Eye (tissue), 1 donor: ENCODE data around the gene MRPL48.
A peak's percentile ranks its signal among the peaks of the same experiment; 100 is the strongest.
"Not testable (repeated sequence)": the region's sequence is repeated elsewhere in the genome, so short reads cannot be mapped to it uniquely, and the experiment has no call there.

Source experiments
- DNase-seq: peaks from one replicate; pipeline ENCODE4 v3.0.0-alpha.2; 2015

Gene MRPL48

DNA sequence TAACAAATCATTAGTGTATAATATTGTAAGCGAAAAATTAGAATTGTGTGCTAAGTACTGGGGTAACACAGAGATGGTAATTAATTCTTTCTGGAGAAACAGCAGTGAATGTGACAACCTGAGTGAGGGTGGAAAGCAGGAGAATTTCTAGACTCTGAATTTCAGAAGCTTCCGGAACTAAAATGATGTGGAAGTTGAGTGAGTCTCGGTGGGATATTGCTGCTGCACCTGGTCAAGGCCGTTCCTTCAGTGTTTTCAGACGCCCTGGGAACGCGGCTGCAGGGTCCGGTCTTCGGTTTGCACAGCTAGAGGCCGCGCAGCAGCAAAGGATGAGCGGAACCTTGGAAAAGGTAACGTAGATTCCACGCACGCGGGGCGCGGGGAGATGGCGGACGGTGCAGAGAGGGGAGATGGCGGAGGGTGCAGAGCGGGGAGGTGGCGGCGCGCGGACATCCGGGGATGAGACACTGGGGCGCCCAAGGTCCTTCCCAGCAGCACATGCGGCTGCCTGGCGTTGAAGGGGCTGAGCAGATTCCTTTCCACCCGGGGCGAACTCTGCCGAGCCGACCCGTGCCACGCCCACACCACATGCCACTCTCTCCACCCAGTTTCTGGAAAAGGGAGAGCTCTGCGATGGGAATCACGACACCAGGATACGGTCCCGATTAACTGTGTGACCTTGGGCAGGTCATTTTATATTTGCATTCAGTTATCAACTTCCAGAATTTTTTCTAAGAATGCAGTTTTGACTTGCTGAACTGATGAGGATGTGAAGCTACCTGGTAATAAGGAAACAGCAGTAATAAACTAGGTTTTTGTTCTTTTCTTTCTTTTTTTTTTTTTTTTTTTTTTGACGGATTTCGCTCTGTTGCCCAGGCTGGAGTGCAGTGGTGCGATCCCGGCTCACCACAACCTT, at the start of gene MRPL48:
TSS of gene MRPL48 (plus strand) at position 232 of the 916 bp plus-strand sequence. CDS start at position 330, 98 bp downstream.
- peak; percentile 97 for DNase-seq

DNA sequence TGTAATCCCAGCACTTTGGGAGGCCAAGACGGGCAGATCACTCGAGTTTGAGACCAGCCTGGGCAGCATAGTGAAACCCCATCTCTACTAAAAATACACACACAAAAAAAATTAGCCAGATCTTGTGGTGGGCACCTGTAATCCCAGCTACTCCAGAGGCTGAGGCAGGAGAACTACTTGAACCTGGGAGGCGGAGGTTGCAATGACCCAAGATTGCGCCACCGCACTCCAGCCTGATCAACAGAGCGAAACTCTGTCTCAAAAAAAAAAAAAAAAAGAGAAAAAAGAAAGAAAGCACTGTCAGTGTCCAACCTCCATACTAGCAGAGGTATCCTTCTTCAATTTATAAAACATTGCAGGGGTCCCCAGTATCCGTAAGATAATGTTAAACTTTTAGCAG, 44.6 kb upstream of the MRPL48 start:
- DNase-seq, result no peak

DNA sequence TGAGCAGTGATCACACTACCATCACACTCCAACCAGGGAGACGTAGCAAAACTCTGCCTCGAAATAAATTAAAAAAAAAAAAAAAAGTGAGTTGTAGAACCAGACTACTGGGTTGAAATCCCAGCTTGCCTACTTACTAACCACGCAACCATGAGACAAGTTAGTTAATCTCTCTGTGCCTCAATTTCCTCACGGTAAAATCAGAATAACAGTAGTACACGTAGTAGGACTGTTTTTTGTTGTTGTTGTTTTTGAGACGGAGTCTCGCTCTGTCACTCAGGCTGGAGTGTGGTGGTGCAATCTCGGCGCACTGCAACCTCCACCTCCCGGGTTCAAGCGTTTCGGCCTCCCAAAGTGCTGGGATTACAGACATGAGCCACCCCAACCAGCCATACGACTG, 41.0 kb upstream of the MRPL48 start:
- DNase-seq, result no peak

DNA sequence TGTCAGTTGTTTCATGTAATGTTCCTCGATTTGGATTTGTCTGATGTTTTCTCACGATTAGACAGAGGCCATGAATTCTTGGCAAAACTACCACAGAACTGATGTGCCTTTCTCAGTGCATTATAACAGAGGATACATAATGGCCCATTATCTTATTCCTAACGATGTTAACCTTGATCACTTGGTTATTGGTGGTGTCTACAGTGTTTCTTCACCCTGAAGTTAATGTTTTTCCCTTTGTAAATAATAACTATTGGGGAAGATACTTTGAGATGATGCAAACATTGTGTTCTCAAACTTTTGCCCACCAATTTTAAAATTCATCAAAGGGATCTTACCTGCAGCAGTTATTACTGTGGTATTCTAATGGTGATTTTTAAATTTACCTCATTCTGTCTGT, 39.9 kb upstream of the MRPL48 start:
- DNase-seq, result no peak

DNA sequence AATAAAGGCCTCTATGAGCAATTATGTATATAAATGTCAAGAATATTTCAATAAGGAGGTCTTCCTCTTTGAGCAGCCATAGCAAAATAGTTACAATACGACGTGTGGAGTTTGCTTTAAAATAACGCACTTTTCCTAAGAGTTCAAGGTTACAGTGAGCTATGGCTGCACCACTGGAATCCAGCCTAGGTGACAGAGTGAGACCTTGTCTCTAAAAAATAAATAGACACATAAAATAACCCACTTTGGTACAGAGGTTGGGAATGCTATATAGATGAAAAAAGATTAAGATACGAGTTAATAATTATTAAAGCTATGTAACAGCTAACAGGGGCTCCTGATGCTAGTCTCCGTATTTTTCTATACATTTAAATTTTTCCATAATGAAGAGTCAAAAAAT, 39.4 kb upstream of the MRPL48 start:
- no peak for DNase-seq

DNA sequence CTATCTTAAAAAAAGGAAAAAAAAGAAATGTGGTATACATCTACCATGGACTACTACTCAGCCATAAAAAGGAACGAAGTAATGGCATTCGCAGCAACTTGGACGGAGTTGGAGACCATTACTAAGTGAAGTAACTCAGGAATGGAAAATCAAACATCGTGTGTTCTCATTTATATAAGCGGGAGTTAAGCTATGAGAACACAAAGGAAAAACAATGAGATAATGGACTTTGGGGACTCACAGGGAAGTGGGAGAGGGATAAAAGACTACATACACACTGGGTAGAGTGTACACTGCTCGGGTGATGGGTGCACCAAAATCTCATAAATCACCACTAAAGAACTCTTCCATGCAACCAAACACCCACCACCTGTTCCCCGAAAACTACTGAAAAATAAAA, 38.6 kb upstream of the MRPL48 start:
- no peak for DNase-seq

DNA sequence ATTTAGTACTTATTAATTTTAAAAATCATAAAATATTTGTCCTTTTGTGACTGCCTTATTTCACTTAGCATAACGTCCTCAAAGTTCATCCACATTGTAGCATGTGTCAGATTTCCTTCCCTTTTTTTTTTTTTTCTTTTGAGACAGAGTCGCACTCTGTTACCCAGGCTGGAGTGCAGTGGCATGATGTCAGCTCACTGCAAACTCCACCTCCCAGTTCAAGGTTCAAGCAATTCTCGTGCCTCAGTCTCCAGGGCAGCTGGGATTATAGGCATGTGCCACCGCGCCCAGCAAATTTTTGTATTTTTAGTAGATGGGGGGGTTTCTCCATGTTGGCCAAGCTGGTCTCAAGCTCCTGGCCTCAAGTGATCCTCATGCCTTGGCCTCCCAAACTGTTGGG, 37.4 kb upstream of the MRPL48 start:
- no peak for DNase-seq

DNA sequence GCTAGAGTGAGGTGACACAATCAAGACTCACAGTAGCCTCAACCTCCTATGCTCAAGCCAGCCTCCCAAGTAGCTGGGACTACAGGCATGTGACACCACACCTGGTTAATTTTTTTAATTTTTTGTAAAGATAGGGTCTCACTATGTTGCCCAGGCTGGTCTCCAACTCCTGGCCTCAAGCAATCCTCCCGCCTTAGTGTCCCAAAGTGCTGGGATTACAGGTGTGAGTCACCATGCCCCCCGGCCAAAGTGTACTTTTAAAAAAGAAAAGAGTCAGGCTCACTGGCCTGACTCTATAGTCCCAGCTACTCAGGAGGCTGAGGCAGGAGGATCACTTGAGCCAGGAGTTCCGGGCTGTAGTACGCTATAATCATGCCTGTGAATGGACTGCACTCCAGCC, 36.8 kb upstream of the MRPL48 start:
- DNase-seq, result not testable (repeated sequence)

DNA sequence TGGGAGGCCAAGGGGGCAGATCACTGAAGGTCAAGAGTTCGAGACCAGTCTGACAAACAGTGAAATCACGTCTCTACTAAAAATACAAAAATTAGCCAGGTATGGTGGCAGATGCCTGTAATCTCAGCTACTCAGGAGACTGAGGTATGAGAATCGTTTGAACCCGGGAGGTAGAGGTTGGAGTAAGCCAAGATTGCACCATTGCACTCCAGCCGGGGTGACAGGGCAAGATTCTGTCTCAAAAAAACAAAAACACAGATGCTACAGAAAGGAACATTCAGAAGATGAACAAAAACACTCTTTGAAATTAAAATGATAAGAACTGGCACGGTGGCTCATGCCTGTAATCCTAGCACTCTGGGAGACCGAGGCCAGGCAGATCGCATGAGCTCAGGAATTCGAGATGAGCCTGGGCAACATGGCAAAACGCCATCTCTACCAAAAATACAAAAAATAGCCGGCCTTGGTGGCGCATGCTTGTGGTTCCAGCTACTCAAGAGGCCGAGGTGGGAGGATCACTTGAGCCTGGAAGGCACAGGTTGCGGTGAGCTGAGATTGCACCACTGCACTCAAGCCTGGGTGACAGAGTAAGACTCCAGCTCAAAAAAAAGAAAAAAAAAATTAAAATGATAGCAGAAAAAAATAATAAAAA, 35.3 kb upstream of the MRPL48 start:
- no peak for DNase-seq

DNA sequence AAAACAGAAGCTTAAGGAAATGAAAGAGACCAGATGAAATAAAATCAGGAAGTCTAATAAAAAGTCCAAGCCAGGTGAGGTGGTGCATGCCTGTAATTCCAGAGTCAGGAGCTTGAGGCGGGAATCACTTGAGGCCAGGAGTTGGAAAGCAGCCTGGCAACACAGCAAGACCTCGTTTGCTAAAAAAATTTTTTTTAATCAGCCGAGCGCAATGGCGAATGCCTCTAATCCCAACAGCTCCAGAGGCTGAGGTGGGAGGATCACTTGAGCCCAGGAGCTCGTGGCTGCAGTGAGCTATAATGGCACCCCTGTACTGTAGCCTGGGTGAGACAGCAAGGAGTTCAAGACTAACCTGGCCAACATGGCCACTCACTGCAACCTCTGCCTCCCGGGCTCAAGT, 34.8 kb upstream of the MRPL48 start:
- no peak for DNase-seq

DNA sequence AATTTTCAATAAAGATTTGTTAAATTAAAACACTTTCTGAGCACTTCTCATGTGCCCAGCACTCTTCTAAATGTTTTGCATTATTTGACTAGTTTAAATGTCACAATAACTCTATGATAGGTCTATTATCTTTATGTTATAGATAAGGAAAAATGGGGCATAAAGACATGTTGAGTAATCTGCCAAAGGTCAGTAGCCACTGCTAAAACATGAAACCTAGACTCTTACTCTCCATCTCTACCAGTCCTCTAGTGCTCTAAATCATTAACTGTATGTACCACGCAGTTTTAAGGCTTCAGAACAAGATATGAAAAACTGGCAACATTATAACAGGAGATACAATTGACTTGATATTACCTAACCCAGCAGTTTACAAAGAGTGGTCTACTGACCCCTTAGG, 33.7 kb upstream of the MRPL48 start:
- DNase-seq, result no peak

DNA sequence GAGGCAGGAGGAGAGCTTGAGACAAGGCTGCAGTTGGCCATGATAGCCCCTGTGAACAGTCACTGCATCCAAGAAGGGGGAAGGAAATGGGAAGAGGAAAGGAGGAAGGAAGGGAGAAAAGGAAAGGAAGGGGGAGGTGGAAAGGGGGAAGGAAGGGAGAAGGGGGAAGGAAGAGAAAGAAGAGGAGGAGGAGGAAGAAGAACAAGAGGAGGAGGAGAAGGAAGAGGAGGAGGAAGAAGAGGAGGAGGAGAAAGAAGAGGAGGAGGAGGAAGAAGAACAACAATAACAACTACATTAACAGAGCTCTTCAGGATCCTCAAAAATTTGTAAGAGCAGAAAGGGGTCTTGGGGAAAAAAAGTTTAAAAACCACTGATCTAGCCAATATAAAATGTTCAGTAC, 32.0 kb upstream of the MRPL48 start:
- DNase-seq, result no peak

DNA sequence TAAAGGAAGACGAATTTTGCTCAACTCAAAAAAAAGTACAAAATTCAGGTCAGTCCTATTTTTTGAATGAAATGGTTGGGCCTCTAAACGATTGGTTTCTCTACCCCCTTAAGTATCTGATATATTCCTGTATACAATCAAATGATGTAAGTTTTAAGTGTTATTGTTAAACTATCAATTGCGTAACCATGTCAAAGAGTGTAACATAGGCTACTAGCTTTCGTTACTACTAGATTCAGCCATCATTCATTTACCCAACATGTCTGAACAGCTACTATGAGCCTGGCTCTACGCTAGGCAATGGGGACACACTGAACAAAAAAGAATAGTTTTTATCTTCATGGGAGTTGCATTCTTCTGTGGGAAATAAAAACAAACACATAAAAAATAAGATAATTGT, 30.1 kb upstream of the MRPL48 start:
- peak; percentile 15 for DNase-seq

DNA sequence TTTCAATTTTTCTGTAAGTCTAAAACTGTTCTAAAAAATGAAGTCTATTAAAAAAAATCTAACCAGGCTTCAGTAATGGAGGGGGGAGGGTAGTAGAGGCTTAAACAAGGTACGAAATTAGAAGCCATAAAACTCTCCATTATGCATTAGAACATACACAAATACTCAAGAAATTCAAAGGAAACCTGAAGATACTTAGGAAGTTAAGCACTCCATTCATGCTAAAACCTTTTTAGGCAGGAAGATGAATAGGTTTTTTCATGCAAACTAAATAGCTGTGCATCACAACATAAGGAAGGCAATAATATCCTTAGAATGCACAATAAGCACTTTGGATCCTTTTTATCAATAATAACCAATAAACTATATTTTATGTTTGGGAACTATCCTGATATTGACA, 29.2 kb upstream of the MRPL48 start:
- DNase-seq, result no peak

DNA sequence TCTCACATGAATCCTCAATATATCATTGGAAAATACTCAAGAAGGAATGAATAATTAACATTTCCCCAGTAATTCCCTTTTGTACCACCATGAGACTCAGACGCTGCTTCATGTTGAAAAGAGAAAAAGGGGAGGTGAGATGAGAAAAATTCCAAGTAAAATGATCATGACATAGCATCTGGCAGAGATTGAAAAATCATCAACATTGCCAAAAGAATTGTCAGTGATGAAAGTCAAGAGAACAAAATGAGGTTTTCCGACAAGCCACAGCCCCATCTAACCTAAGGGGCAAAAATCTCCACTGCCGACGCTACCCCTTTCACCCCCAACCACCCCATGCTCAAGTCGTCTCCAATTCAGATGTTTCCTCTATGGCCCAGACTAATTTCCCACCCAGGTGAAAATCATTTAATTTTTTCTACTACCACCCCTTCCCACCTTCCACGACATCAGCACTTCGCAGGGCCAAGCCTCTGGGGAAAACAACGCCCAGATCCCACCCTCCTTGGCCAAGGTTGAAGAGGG, 28.0 kb upstream of the MRPL48 start:
- DNase-seq, result peak; percentile 76

DNA sequence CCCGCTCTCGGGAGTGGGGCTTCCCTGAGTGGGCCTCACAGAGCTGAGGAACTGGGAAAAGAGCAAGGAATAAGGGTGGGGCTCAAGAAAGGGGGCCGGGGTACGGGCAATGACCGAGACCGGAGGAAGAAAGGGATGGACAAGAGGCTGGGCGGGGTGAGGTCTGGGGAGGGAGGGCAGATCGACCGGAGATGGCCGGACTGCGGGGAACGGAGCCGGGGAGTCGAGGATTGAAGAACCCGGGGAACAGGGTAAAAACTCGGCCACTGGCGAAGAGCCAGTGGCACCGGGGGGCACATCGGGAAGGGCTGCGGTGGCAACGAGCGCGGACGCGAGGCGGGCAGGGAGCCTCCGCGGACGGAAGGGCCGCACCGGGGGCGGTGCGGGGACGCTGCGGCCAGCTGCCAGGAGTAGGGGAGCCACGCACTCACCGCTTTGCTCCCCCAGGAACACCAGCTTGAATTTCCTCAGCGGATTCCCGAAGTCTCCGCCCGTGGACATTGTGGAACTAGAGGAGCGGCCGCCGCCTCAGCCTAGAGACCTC, 27.5 kb upstream of the MRPL48 start:
- peak; percentile 78 for DNase-seq

DNA sequence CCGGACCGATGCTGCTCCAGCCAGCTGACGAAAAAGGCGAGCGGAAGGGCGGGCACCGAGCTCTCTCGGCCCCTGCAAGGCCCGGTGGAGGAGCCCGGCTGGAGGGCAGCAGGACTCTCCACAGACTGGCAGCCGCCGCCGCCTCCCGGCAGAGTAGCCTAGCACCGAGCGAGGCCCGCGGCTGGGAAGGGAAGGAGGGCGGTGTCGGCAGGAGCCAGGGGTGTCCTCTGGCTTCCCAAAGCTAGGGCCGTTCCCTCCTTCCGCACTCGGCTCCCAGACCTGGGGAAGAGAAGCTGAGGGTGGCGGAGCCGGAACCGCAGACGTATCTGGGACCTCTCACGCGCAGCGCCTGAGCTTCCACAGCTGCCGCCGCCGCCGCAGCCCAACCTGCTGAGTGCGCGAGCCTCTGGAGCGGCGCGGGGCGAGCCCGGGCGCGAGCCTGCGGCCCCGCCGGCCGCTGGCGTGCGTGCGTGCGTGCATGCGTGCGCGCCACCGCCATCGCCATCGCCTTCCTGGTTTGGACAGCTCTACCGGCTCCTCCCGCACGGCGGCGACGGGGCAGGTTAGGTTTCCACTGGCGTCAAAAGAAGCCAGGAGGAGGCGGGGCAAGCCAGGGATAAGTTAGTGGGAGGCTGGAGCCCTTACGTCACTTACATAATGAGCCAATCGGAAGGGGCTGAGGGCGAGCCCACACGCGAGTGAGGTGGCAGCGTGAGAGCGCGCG, 26.8 kb upstream of the MRPL48 start, which contains the start of gene RAB6A:
TSS of gene RAB6A (minus strand) at position 396 of the 724 bp plus-strand sequence. CDS start 439 bp downstream, outside the sequence.
- DNase-seq, result peak; percentile 100

DNA sequence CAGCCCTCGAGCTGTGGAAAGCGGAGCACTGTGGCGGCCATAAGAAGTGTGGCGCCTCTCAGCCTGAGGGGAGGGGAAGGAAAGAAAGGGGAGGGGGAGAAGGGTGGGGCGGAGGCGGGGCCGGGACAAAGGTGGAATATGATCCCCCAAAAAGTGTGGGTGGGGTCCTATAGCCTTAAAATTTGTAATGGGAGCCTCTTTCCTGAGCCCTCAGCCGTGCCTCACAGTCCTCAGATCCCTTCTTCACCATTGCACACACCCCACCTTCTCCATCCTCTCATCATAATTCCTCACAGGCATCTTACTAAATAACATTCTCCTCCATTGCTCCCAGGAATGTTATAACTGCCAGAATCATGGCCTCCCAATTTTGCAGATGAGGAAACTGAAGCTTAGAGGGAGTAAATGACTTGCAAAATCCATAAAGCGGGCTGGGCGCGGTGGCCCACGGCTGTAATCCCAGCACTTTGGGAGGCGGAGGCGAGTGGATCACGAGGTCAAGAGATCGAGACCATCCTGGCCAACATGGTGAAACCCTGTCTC, 26.2 kb upstream of the MRPL48 start:
- DNase-seq, result no peak

DNA sequence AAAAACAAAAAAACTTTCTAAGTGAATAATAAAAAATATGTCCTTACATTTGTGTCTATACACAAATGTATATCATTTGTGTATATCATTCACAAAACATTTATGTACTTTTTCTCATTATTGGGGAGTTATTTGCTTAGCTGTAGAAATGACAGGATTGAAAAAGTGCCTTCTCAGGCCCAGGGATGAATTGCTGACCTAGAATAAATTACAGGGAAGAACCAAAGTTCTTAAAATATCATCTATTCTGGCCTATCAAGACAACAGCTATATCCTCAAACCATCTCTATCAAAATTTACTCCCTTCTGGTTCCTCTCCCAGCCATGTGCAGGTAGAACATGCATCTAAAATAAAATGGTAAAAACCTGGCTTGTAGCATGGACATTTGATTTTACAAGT, 24.9 kb upstream of the MRPL48 start:
- DNase-seq, result no peak

DNA sequence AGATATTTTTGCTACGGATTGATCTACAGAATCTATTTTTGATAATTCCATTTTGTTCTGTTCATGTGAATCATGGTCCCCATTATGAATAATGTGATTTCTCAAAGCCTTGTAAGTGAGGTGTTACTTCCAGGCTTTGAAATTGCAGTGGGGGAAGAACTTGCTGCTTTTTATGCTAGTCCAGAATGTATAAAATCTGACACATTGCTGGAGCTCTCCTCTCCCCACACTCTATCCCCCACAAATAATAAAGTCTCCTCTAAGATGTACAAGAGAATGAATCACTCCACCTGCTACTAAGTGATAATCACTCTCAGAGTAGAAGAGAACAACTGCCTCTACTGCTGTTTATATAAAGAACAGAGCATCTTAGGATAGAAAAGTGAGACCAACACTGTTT, 20.9 kb upstream of the MRPL48 start:
- DNase-seq, result no peak

DNA sequence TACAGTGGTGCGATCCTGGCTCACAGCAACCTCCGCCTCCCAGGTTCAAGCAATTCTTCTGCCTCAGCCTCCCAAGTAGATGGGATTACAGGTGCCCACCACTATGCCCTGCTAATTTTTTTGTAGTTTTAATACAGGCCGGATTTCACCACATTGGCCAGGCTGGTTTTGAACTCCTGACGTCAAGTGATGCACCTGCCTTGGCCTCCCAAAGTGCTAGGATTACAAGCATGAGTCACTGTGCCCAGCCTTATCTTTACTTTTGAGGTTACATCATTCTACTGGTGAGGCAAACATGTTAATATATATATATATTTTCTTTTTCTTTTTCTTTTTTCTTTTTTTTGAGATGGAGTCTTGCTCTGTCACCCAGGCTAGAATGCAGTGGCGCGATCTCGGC, 16.9 kb upstream of the MRPL48 start:
- not testable (repeated sequence) for DNase-seq

DNA sequence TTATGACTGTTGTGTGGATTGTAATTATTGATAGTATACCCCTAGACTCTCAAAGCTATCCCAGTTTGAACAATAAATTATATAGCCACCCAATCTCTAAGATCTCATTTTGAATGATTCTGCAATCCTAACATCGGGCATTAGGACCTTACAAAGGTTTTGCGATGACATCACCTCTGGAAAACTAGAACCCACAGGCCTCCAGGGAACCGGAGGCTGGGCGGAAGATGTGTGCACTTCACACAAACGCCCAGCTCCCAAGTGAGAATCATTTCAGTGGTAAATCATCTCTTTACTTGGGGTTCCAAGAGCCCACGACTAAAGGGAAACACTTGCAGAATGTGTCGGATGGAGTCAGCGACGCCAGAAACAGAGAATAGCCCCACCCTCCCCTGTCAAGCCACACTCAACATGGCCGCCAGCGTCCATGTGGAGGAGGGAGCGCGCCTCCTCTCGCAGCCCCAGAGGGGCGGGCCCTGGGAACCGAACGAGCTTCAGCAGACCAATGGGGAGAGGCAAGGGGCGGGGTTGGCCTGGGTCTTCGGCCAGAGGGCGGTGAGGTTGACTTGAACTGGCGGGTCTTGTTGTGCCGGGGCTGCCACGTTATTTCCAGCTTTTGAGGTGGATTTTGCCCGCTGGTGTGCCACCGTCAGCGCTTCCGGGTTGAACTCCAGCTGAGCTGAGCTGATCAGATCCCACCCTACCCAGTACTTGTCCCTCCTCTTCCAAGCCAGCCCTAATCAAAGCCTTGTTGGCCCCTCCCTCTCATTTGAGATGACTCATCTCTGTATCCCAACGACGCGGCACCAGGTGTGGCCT, 8.4 kb upstream of the MRPL48 start:
- peak; percentile 99 for DNase-seq
